ENCODE data around the gene ENPP7. TPM values are rescaled to one million over a fixed set of nuclear protein-coding genes. Genes with fewer than 3 reads are reported as not detected.

The ENPP7 gene
- total RNA-seq, 4 donors from 2014 or later = not detected

GRCh38 chr17:79749156-79749815 is 18.5 kb downstream of the ENPP7 start:
- Histone ChIP-seq H3K4me3 (no peak overlapping the region), H3K27me3 (peaks cover 0 to 84% (median 49%) of the 10 kb centered on the region in 4 donors), H3K36me3 (no peaks in the 10 kb centered on the region), H3K4me1 (peaks cover 5 to 18% (median 17%) of the 10 kb centered on the region in 4 donors), H3K9me3 (no peaks in the 10 kb centered on the region), H3K27ac (replicated peaks in 1 of 4) (no peak overlapping the region)
- no peak for DNase-seq (ENCODE audit: extremely low spot score)
- TF ChIP-seq EP300 (IDR thresholded peaks at IDR 0.05) = no peak
- no peak for TF ChIP-seq CTCF (IDR thresholded peaks at IDR 0.05)
- no peak for TF ChIP-seq POLR2A (IDR thresholded peaks at IDR 0.05; ENCODE audit: low read depth)
- no peak for TF ChIP-seq POLR2AphosphoS5 (IDR thresholded peaks at IDR 0.05)
- 54% methylated on average over 3 of the region's 3 CpGs for WGBS
- intact Hi-C loops (cut with DNase I) = no loop called here

- intact Hi-C loops (cut with DNase I) = no loop called here
- no peak for DNase-seq (ENCODE audit: extremely low spot score)
- no peaks in the 10 kb centered on the region for H3K36me3 ChIP-seq
- no peak overlapping the region for H3K4me3 ChIP-seq
- H3K9me3 ChIP-seq = no peaks in the 10 kb centered on the region
- peaks cover 5 to 18% (median 17%) of the 10 kb centered on the region in 4 donors for H3K4me1 ChIP-seq
- TF ChIP-seq CTCF (IDR thresholded peaks at IDR 0.05) = no peak
- TF ChIP-seq POLR2AphosphoS5 (IDR thresholded peaks at IDR 0.05) = no peak
- WGBS = 68% methylated on average over 3 of the region's 3 CpGs
- no peak overlapping the region for H3K27ac ChIP-seq (replicated peaks in 1 of 4)
- H3K27me3 ChIP-seq = peaks cover 0 to 91% (median 49%) of the 10 kb centered on the region in 4 donors
Observed at GRCh38 chr17:79749958-79750357, 19.2 kb downstream of the ENPP7 start.

GRCh38 chr17:79750650-79751545 is 20.2 kb downstream of the ENPP7 start:
- DNase-seq (ENCODE audit: extremely low spot score) = no peak
- H3K4me1 ChIP-seq = peaks cover 5 to 18% (median 17%) of the 10 kb centered on the region in 4 donors
- WGBS = 80% methylated on average over 13 of the region's 13 CpGs
- no peaks in the 10 kb centered on the region for H3K9me3 ChIP-seq
- intact Hi-C loops (cut with DNase I) = no loop called here
- peaks cover 0 to 91% (median 49%) of the 10 kb centered on the region in 4 donors for H3K27me3 ChIP-seq
- no peak overlapping the region for H3K4me3 ChIP-seq
- TF ChIP-seq POLR2AphosphoS5 (IDR thresholded peaks at IDR 0.05) (no peak), CTCF (IDR thresholded peaks at IDR 0.05) (no peak), EP300 (IDR thresholded peaks at IDR 0.05) (no peak), POLR2A (IDR thresholded peaks at IDR 0.05; ENCODE audit: low read depth) (no peak)
- no peak overlapping the region for H3K27ac ChIP-seq (replicated peaks in 1 of 4)
- H3K36me3 ChIP-seq = no peaks in the 10 kb centered on the region

- intact Hi-C loops (cut with DNase I) = no loop called here
- H3K9me3 ChIP-seq = no peaks in the 10 kb centered on the region
- no peaks in the 10 kb centered on the region for H3K36me3 ChIP-seq
- WGBS = 67% methylated on average over 13 of the region's 13 CpGs
- no peak overlapping the region for H3K4me3 ChIP-seq
- no peak for DNase-seq (ENCODE audit: extremely low spot score)
- H3K27ac ChIP-seq (replicated peaks in 1 of 4) = no peak overlapping the region
- TF ChIP-seq EP300 (IDR thresholded peaks at IDR 0.05) (no peak), CTCF (IDR thresholded peaks at IDR 0.05) (no peak), POLR2A (IDR thresholded peaks at IDR 0.05; ENCODE audit: low read depth) (no peak), POLR2AphosphoS5 (IDR thresholded peaks at IDR 0.05) (no peak)
- H3K27me3 ChIP-seq = peaks cover 0 to 92% (median 38%) of the 10 kb centered on the region in 4 donors
- peaks cover 5 to 14% (median 13%) of the 10 kb centered on the region in 4 donors for H3K4me1 ChIP-seq
Observed at GRCh38 chr17:79752175-79752574, 21.4 kb downstream of the ENPP7 start.
